Fibroblast of villous mesenchyme (primary cell): ENCODE data around the gene RNPEPL1. TPM values are rescaled to one million over a fixed set of nuclear protein-coding genes. Genes with fewer than 3 reads are reported as not detected.

Experiments
- DNase-seq: peaks from one replicate; pipeline ENCODE4 v3.0.0-alpha.2; 2010; ENCODE audit warnings: low read depth
- H3K4me3 ChIP-seq: 2 replicates; pipeline ENCODE4 v1.5.1; 2011; ENCODE audit warnings: low read depth, mild to moderate bottlenecking, low read length
- CTCF ChIP-seq: IDR thresholded peaks from 2 replicates; pipeline ENCODE4 v1.5.1; 2012; ENCODE audit warnings: low read depth, mild to moderate bottlenecking, low read length; ENCODE audit not compliant: insufficient read depth
- total RNA-seq: library from RNA; depleted of rRNA; stranded (reverse); fragments of >200 nt; gene quantifications from 2 replicates; pipeline ENCODE4 v1.2.3, GENCODE V29; 2012

RNPEPL1 gene
- total RNA-seq, 1 donor, result 9.5 TPM

- no peak for TF ChIP-seq CTCF
- H3K4me3 ChIP-seq, result no peak overlapping the region
- DNase-seq, result no peak
Measured at GRCh38 chr2:240591226-240591625, 22.9 kb downstream of the RNPEPL1 start.

- no peak for TF ChIP-seq CTCF
- H3K4me3 ChIP-seq, result no peak overlapping the region
- no peak for DNase-seq
Measured at GRCh38 chr2:240591784-240592183, 23.5 kb downstream of the RNPEPL1 start.

GRCh38 chr2:240593026-240593702, 24.9 kb downstream of the RNPEPL1 start:
- no peak for DNase-seq
- TF ChIP-seq CTCF, result no peak
- H3K4me3 ChIP-seq, result no peak overlapping the region

- DNase-seq, result no peak
- no peak overlapping the region for H3K4me3 ChIP-seq
- no peak for TF ChIP-seq CTCF
Measured at GRCh38 chr2:240593703-240594451, 25.6 kb downstream of the RNPEPL1 start.

- H3K4me3 ChIP-seq, result no peak overlapping the region
- no peak for DNase-seq
- TF ChIP-seq CTCF, result no peak
Measured at GRCh38 chr2:240594511-240595380, 26.5 kb downstream of the RNPEPL1 start.

- no peak for DNase-seq
- no peak overlapping the region for H3K4me3 ChIP-seq
- TF ChIP-seq CTCF, result peak; percentile 16
Measured at GRCh38 chr2:240595381-240596079, 27.2 kb downstream of the RNPEPL1 start.
